Fibroblast of lung (primary cell): ENCODE results near the gene S100A1.

ENCODE experiments used
- CTCF ChIP-seq, 2 donors: IDR thresholded peaks in 1 of 2; conservative IDR thresholded peaks in 1 of 2; 1 replicate in 1 of 2; 2 replicates in 1 of 2; pipeline ENCODE4 v1.5.1; 2011 to 2012; ENCODE audit warnings: low read length in 2 of 2, control low read depth in 1 of 2, inconsistent platforms in 1 of 2, low read depth in 1 of 2, mild to moderate bottlenecking in 1 of 2
- EZH2 ChIP-seq: IDR thresholded peaks from 2 replicates; pipeline ENCODE4 v1.5.1; 2012; ENCODE audit warnings: low read length, control low read depth, mild to moderate bottlenecking; ENCODE audit errors: missing control alignments

- TF ChIP-seq CTCF (conservative IDR thresholded peaks at IDR 0.05 in 1 of 2, IDR thresholded peaks at IDR 0.05 in 1 of 2; ENCODE audit: low read depth in 1 of 2, low read length in 2 of 2) (no peak), EZH2 (no peak)
Observed at GRCh38 chr1:153661111-153661708, 33.0 kb downstream of the S100A1 start.
